Mucosa of gallbladder (tissue), 1 donor: ENCODE measurements around the gene NELFA. TPM values are rescaled to one million over a fixed set of nuclear protein-coding genes. Genes with fewer than 3 reads are reported as not detected.
A peak's percentile ranks its signal among the peaks of the same experiment; 100 is the strongest.
"Not testable (repeated sequence)": the region's sequence is repeated elsewhere in the genome, so short reads cannot be mapped to it uniquely, and the experiment has no call there.

Experiments
- DNase-seq: peaks from one replicate; pipeline ENCODE4 v3.0.0-alpha.2; 2020; ENCODE audit warnings: low spot score
- total RNA-seq: library from RNA; stranded (reverse); gene quantifications from one replicate; pipeline ENCODE4 v1.2.1, GENCODE V29; 2021
- donor health status: DM: no; HTN: no; CAD: no.

The NELFA gene
- total RNA-seq, 1 donor from 2014 or later, result 34.2 TPM

GRCh38 chr4:2040391-2041238, 31.8 kb upstream of the NELFA start:
- DNase-seq, result no peak

GRCh38 chr4:2036866-2037265, 28.1 kb upstream of the NELFA start:
- no peak for DNase-seq

GRCh38 chr4:2036327-2036726, 27.6 kb upstream of the NELFA start:
- no peak for DNase-seq

- DNase-seq, result not testable (repeated sequence)
Observed at GRCh38 chr4:2031161-2031560, 22.4 kb upstream of the NELFA start.

GRCh38 chr4:2027120-2027519, 18.3 kb upstream of the NELFA start:
- not testable (repeated sequence) for DNase-seq

- DNase-seq, result no peak
Observed at GRCh38 chr4:2025817-2026216, 17.0 kb upstream of the NELFA start.

GRCh38 chr4:2024683-2025082, 15.9 kb upstream of the NELFA start:
- DNase-seq, result no peak

- not testable (repeated sequence) for DNase-seq
Observed at GRCh38 chr4:2021358-2022018, 12.7 kb upstream of the NELFA start.

GRCh38 chr4:2015008-2015407, 6.2 kb upstream of the NELFA start:
- no peak for DNase-seq

- DNase-seq, result no peak
Observed at GRCh38 chr4:2011583-2011982, 2.8 kb upstream of the NELFA start.

GRCh38 chr4:2009651-2010233, 968 bp upstream of the NELFA start:
- DNase-seq, result peak; percentile 56

- no peak for DNase-seq
Observed at GRCh38 chr4:2008671-2008920, 178 bp downstream of the NELFA start.

- no peak for DNase-seq
Observed at GRCh38 chr4:2007804-2008670, 737 bp downstream of the NELFA start.

- DNase-seq, result no peak
Observed at GRCh38 chr4:2006956-2007653, 1.7 kb downstream of the NELFA start.

GRCh38 chr4:2006367-2006766, 2.4 kb downstream of the NELFA start:
- DNase-seq, result no peak

GRCh38 chr4:2003361-2003760, 5.4 kb downstream of the NELFA start:
- not testable (repeated sequence) for DNase-seq

GRCh38 chr4:1999308-1999707, 9.5 kb downstream of the NELFA start:
- DNase-seq, result not testable (repeated sequence)

GRCh38 chr4:1998296-1998695, 10.5 kb downstream of the NELFA start:
- DNase-seq, result no peak

- DNase-seq, result no peak
Observed at GRCh38 chr4:1997712-1998111, 11.1 kb downstream of the NELFA start.

GRCh38 chr4:1996866-1997611, 11.7 kb downstream of the NELFA start:
- DNase-seq, result no peak

GRCh38 chr4:1994938-1995337, 13.8 kb downstream of the NELFA start:
- no peak for DNase-seq
